GM12801 (cell line): ENCODE measurements around the gene HRH3.

Experiments
- CTCF ChIP-seq: IDR thresholded peaks from one replicate; pipeline ENCODE4 v1.5.1; 2011; ENCODE audit warnings: control low read depth; ENCODE audit not compliant: insufficient read length; ENCODE audit errors: extremely low read depth

The HRH3 gene

GRCh38 chr20:62175711-62176110, 44.4 kb downstream of the HRH3 start:
- TF ChIP-seq CTCF = no peak

- TF ChIP-seq CTCF = no peak
Measured at GRCh38 chr20:62174870-62175624, 45.0 kb downstream of the HRH3 start.

- no peak for TF ChIP-seq CTCF
Measured at GRCh38 chr20:62174021-62174804, 45.9 kb downstream of the HRH3 start.

- TF ChIP-seq CTCF = no peak
Measured at GRCh38 chr20:62172666-62173065, 47.4 kb downstream of the HRH3 start.

GRCh38 chr20:62171245-62171644, 48.8 kb downstream of the HRH3 start:
- TF ChIP-seq CTCF = no peak

GRCh38 chr20:62170536-62170935, 49.5 kb downstream of the HRH3 start:
- no peak for TF ChIP-seq CTCF

GRCh38 chr20:62168890-62169435, 51.1 kb downstream of the HRH3 start:
- no peak for TF ChIP-seq CTCF
